Fibroblast of mammary gland (primary cell): ENCODE data around the gene GAN.

ENCODE experiments used
- DNase-seq: peaks from one replicate; pipeline ENCODE4 v3.0.0-alpha.2; 2010; ENCODE audit warnings: low read depth
- H3K4me3 ChIP-seq: 2 replicates; pipeline ENCODE4 v1.5.1; 2011; ENCODE audit warnings: low read depth, mild to moderate bottlenecking, low read length, moderate library complexity; ENCODE audit not compliant: control insufficient read depth
- TF ChIP-seq, protein P1 (sequence below): conservative IDR thresholded peaks from 2 replicates; pipeline ENCODE4 v1.5.1; 2011; ENCODE audit warnings: low read depth, low read length, inconsistent platforms; ENCODE audit not compliant: control insufficient read depth, insufficient read depth

The GAN gene

DNA sequence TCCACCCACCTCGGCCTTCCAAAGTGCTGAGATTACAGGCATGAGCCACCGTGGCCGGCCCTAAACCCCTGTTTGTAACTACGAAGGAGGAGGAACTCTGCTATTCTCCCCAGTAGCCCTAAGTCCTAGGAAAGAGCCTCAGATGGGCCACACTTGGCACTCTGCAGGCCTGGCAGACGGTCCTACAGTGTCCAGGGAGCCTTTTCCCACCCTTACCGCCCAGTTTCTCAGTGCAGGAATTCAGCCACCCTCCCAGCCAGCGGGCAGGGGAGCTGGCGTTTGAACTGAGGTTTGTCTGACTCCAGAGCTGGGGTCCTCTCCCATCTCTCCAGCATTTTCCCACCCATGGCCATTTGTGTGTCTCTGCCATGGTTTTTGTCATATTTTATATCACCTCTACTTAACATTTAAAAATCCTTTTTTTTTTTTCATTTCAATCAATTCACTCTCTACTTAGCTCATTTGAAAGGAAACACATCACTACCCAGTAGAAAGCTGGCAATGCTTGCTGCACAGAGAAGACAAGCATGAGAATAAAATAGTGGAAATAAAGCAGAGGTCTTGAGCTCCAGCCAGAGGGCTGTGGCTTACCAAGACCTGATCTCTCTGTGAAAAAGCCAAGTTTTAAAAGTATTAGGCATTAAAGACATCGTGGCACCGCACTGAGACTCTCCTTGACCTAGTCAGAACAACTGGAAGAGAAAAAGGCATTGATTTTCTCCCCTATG is 41.4 kb upstream of the GAN start:
- no peak for DNase-seq
- TF ChIP-seq, protein P1, sequence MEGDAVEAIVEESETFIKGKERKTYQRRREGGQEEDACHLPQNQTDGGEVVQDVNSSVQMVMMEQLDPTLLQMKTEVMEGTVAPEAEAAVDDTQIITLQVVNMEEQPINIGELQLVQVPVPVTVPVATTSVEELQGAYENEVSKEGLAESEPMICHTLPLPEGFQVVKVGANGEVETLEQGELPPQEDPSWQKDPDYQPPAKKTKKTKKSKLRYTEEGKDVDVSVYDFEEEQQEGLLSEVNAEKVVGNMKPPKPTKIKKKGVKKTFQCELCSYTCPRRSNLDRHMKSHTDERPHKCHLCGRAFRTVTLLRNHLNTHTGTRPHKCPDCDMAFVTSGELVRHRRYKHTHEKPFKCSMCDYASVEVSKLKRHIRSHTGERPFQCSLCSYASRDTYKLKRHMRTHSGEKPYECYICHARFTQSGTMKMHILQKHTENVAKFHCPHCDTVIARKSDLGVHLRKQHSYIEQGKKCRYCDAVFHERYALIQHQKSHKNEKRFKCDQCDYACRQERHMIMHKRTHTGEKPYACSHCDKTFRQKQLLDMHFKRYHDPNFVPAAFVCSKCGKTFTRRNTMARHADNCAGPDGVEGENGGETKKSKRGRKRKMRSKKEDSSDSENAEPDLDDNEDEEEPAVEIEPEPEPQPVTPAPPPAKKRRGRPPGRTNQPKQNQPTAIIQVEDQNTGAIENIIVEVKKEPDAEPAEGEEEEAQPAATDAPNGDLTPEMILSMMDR, result no peak
- H3K4me3 ChIP-seq, result no peak overlapping the region

DNA sequence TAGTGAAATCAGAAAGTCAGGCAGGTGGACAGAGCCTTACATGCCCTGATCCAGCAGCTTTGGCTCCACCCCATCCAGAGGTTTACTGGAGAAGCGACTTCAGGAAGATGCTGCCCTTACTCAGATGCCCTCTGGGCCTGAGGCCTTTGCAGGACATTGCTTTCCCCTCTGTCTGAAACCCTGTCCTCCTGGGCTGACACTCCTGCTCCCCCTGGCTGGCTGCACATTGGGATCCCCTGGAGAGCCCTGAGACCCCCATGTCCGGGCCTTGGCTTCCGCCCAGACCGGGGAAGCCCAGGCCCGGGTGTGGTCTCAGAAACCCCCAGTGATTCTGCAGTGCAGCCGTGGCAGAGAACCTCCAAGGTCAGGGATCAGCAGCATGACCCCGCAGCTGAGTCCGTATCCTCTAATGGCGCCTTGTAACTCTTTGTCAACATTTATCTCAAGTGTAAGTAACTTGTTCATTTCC is 39.7 kb upstream of the GAN start:
- no peak overlapping the region for H3K4me3 ChIP-seq
- no peak for DNase-seq
- TF ChIP-seq, protein P1, result no peak

DNA sequence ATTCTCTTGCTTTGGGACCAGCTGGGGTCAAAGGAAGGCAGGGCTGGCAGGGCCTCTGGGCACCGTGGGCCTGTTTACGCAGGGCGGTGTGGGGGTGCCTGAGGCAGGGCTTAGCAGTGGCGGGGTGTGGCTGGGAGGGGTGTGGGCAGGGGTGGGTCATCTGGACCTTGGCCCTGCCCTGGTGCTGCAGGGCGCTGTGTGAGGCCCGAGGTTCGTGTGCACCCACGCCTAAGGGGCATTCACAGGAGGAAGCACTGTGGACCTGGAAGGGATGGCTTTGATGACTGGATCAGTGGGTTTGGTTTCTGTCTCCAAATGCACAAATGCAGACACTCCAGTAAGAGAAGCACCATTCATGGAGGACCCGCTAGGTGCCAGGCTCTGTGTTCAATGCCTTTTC is 39.0 kb upstream of the GAN start:
- H3K4me3 ChIP-seq, result no peak overlapping the region
- no peak for DNase-seq
- TF ChIP-seq, protein P1, result no peak

DNA sequence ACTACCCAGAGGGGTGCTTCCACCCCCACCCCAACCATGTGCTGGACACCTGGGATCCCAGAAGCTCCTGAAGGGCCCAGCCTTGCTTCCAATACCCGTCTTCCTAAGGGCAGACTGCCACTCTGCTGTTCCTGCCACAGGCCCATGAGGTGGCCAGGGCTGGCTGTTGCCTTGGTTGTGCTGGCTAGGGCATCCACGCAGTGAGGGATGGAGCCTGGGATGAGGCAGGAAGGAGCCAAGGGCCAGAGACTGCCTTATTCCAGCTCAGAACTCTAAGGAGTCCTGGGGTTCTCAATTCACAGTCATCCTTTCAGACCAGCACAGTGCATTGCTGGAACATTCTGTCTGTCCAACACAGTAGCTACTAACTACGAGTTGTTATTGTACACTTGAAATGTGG is 38.4 kb upstream of the GAN start:
- TF ChIP-seq, protein P1, result no peak
- H3K4me3 ChIP-seq, result no peak overlapping the region
- DNase-seq, result no peak

DNA sequence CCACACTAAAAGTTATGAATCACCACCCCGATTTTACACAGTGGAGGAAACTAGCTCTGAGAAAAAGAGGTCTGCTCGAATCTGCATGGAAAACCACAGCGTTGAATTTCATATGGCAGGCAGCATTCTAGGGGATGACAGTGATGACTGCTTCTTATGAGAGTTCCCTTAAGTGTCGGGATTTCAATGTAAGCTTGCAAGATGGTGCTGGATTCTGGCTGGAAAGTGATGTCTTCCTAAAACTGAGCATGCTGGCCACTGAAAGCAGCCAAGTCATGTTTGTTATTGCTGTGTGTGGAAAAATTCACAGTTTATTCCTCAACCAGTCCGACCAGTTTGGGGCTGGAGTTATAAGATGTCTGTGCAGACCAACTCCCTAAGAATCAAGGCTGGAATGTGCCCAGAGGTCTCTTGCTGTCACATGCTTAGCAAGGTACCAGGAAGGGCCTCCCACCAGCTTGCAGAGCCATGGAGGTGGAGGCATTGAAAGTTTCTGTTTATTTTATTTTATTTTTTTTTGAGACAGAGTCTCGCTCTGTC is 37.2 kb upstream of the GAN start:
- TF ChIP-seq, protein P1, result no peak
- H3K4me3 ChIP-seq, result no peak overlapping the region
- DNase-seq, result no peak

DNA sequence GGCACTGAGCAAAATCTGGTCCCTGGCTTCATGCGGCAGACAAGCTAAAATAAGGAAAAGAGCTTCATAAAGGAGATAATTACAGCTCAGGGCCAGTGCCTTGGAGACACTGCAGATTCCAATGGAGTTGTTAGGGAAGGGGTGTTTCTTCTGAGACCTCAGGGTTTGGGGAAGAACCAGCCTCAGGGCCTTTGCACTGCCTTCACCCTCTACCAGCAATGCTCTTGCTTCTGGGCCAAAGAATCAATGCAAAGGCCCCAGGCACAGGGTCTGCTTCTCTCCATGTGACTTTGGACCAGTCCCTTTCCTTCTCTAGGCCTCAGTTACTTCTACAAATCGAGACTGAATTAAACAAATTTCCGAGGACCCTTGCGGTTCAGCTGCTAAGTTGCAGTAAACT is 36.2 kb upstream of the GAN start:
- DNase-seq, result no peak
- TF ChIP-seq, protein P1, result no peak
- no peak overlapping the region for H3K4me3 ChIP-seq

DNA sequence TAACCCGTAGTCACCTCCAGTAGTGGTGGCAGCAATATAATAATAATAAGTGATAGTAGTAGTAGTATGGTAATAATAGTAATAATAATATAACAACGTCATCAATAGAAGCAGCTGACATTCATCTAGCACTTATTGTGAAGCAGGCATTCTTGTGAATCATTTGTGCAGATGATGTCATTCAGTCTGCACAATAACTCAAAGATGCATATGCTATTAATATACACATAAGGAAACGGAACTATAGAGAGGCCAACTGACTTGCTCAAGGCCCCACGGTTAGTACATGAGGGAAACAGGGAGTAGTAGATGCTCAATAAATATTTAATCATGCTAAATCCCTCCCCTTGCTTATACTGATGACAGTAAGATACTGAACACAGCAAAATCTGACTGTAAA is 35.4 kb upstream of the GAN start:
- TF ChIP-seq, protein P1, result no peak
- H3K4me3 ChIP-seq, result no peak overlapping the region
- DNase-seq, result peak; percentile 72
